SK-N-SH (cell line): Measurements from ENCODE around the gene CCDC197. TPM values are rescaled to one million over a fixed set of nuclear protein-coding genes. Genes with fewer than 3 reads are reported as not detected.

ENCODE experiments used
- CTCF ChIA-PET: fragments of 300-600, 350-600 bp; formaldehyde crosslinking; extraction: SDS; loops from one replicate; lab custom pipeline; 2021; lab: Yijun Ruan, JAX
- POLR2A ChIA-PET: fragments of 350-600 bp; sonication (Branson Sonifier 250); formaldehyde crosslinking; extraction: SDS; loops from one replicate; lab custom pipeline; 2020; ENCODE audit warnings: antibody characterized with exemption, inconsistent platforms; lab: Yijun Ruan, JAX
- DNase-seq: peaks from one replicate; pipeline ENCODE4 v3.0.0; 2012
- H2AFZ ChIP-seq: fragments of 200-600 bp; sonication (generic); 2 replicates; pipeline ENCODE4 v1.8.1; 2016; ENCODE audit warnings: antibody characterized with exemption, mild to moderate bottlenecking, low read depth
- H3F3A ChIP-seq: fragments of 200-600 bp; sonication (generic); replicated peaks from 2 replicates; pipeline ENCODE3; 2016; ENCODE audit warnings: antibody characterized with exemption, mild to moderate bottlenecking; ENCODE audit not compliant: insufficient read depth
- H3K27ac ChIP-seq, 2 experiments: fragments of 200-500 bp in 1 of 2; fragments of 200-600 bp in 1 of 2; sonication (Bioruptor generic) in 1 of 2; sonication (generic), shearing (Covaris generic) in 1 of 2; 2 replicates each; pipeline versions ENCODE4 v1.5.1 to v1.6.1; 2014 to 2016; ENCODE audit warnings: low read depth in 2 of 2, inconsistent platforms in 1 of 2, low read length in 1 of 2, mild to moderate bottlenecking in 1 of 2, mixed read lengths in 1 of 2
- H3K27me3 ChIP-seq: fragments of 200-600 bp; sonication (generic), shearing (Covaris generic); 2 replicates; pipeline ENCODE4 v1.6.1; 2016; ENCODE audit warnings: mixed run types; ENCODE audit not compliant: insufficient read depth
- H3K36me3 ChIP-seq, 2 experiments: fragments of 200-500 bp in 1 of 2; fragments of 200-600 bp in 1 of 2; sonication (Bioruptor generic) in 1 of 2; sonication (generic) in 1 of 2; replicated peaks in 1 of 2; 2 replicates each; pipeline versions ENCODE3 to v1.5.1; 2014 to 2016; ENCODE audit warnings: low read length in 1 of 2, mild to moderate bottlenecking in 1 of 2; ENCODE audit not compliant: insufficient read depth in 2 of 2, control insufficient read depth in 1 of 2
- H3K4me1 ChIP-seq, 2 experiments: fragments of 200-500 bp in 1 of 2; fragments of 200-600 bp in 1 of 2; sonication (Bioruptor generic) in 1 of 2; sonication (generic), shearing (Covaris generic) in 1 of 2; 2 replicates each; pipeline versions ENCODE4 v1.5.1 to v1.6.1; 2014 to 2016; ENCODE audit warnings: low read depth in 1 of 2, low read length in 1 of 2, mixed run types in 1 of 2; ENCODE audit not compliant: insufficient read depth in 2 of 2, control insufficient read depth in 1 of 2
- H3K4me2 ChIP-seq: fragments of 200-600 bp; sonication (generic), shearing (Covaris generic); 2 replicates; pipeline ENCODE4 v1.6.1; 2017; ENCODE audit warnings: mixed run types
- H3K4me3 ChIP-seq, 2 experiments: fragments of 200-500 bp in 1 of 2; fragments of 200-600 bp in 1 of 2; sonication (Bioruptor generic) in 1 of 2; sonication (generic), shearing (Covaris generic) in 1 of 2; 2 replicates each; pipeline versions ENCODE4 v1.5.1 to v1.8.1; 2014 to 2016; ENCODE audit warnings: low read depth in 2 of 2, inconsistent platforms in 1 of 2, low read length in 1 of 2, mild to moderate bottlenecking in 1 of 2, mixed read lengths in 1 of 2, moderate library complexity in 1 of 2
- H3K79me2 ChIP-seq: fragments of 200-600 bp; sonication (generic); 2 replicates; pipeline ENCODE4 v1.8.1; 2017; ENCODE audit warnings: mild to moderate bottlenecking; ENCODE audit not compliant: insufficient read depth
- H3K9ac ChIP-seq: fragments of 200-600 bp; sonication (generic); 2 replicates; pipeline ENCODE4 v1.6.1; 2017; ENCODE audit warnings: mixed run types
- H3K9me2 ChIP-seq: fragments of 200-600 bp; sonication (generic); 2 replicates; pipeline ENCODE4 v1.6.1; 2017; ENCODE audit warnings: mixed run types
- H3K9me3 ChIP-seq: fragments of 200-600 bp; sonication (generic); 2 replicates; pipeline ENCODE4 v1.6.1; 2017; ENCODE audit warnings: mixed run types, mild to moderate bottlenecking, moderate library complexity
- H4K20me1 ChIP-seq: fragments of 200-600 bp; sonication (generic); 2 replicates; pipeline ENCODE4 v1.6.1; 2017; ENCODE audit warnings: mild to moderate bottlenecking, mixed run types; ENCODE audit not compliant: insufficient read depth
- CHD2 ChIP-seq: fragments of 150-350 bp; IDR thresholded peaks from 2 replicates; pipeline ENCODE4 v1.6.1; 2018; ENCODE audit warnings: low read length; ENCODE audit not compliant: partially characterized antibody
- EP300 ChIP-seq, 2 experiments: IDR thresholded peaks; 2 replicates each; pipeline versions ENCODE4 v1.4.0 to v1.6.1; 2012; ENCODE audit warnings: borderline replicate concordance in 1 of 2, low read depth in 1 of 2, low read length in 1 of 2
- EZH2phosphoT487 ChIP-seq: fragments of 200-600 bp; sonication (generic); IDR thresholded peaks from 2 replicates; pipeline ENCODE4 v1.6.1; 2017; ENCODE audit warnings: low read depth, mixed run types, mild to moderate bottlenecking, antibody characterized with exemption, moderate library complexity, borderline replicate concordance
- FOXJ3 ChIP-seq: sonication (generic); formaldehyde crosslinking; IDR thresholded peaks from 2 replicates; pipeline ENCODE4 v1.5.1; 2020; ENCODE audit warnings: mild to moderate bottlenecking, missing genetic modification reagents
- FOXM1 ChIP-seq: IDR thresholded peaks from 2 replicates; pipeline ENCODE4 v1.4.0; 2012; ENCODE audit warnings: low read depth, mild to moderate bottlenecking
- GABPA ChIP-seq: IDR thresholded peaks from 2 replicates; pipeline ENCODE4 v1.4.0; 2012; ENCODE audit warnings: low read depth, mild to moderate bottlenecking
- GATA2 ChIP-seq: sonication (generic); formaldehyde crosslinking; IDR thresholded peaks from 2 replicates; pipeline ENCODE4 v1.5.0; 2020; ENCODE audit warnings: mild to moderate bottlenecking, missing genetic modification reagents
- IRF3 ChIP-seq: fragments of 150-350 bp; IDR thresholded peaks from 2 replicates; pipeline ENCODE4 v1.6.1; 2016; ENCODE audit warnings: mild to moderate bottlenecking, low read depth, low read length
- JUND ChIP-seq: IDR thresholded peaks from 2 replicates; pipeline ENCODE4 v1.4.0; 2012
- MXI1 ChIP-seq: IDR thresholded peaks from 2 replicates; pipeline ENCODE4 v1.6.1; 2012; ENCODE audit warnings: mild to moderate bottlenecking, low read depth, low read length, improper control_type of control experiment
- NRF1 ChIP-seq: IDR thresholded peaks from 2 replicates; pipeline ENCODE4 v1.6.1; 2012; ENCODE audit warnings: low read depth, mild to moderate bottlenecking, low read length
- POLR2AphosphoS5 ChIP-seq: IDR thresholded peaks from 2 replicates; pipeline ENCODE4 v1.6.1; 2012; ENCODE audit warnings: low read depth, low read length
- RAD21 ChIP-seq: IDR thresholded peaks from 2 replicates; pipeline ENCODE4 v1.6.1; 2012; ENCODE audit warnings: mild to moderate bottlenecking, low read length
- RCOR1 ChIP-seq: fragments of 150-350 bp; IDR thresholded peaks from 2 replicates; pipeline ENCODE4 v1.6.1; 2017; ENCODE audit warnings: antibody characterized with exemption, low read length
- RXRA ChIP-seq: IDR thresholded peaks from 2 replicates; pipeline ENCODE4 v1.4.0; 2012; ENCODE audit warnings: low read depth, mild to moderate bottlenecking, borderline replicate concordance
- SIN3A ChIP-seq: IDR thresholded peaks from 2 replicates; pipeline ENCODE4 v1.6.1; 2012; ENCODE audit warnings: low read depth, mild to moderate bottlenecking, low read length, moderate library complexity, borderline replicate concordance
- TAF1 ChIP-seq: IDR thresholded peaks from 2 replicates; pipeline ENCODE4 v1.6.1; 2012; ENCODE audit warnings: low read depth, mild to moderate bottlenecking, low read length, moderate library complexity, borderline replicate concordance
- TCF12 ChIP-seq: IDR thresholded peaks from 2 replicates; pipeline ENCODE4 v1.4.0; 2012
- YY1 ChIP-seq: IDR thresholded peaks from 2 replicates; pipeline ENCODE4 v1.4.0; 2012; ENCODE audit warnings: low read depth, mild to moderate bottlenecking
- ZBTB33 ChIP-seq: IDR thresholded peaks from 2 replicates; pipeline ENCODE4 v1.4.0; 2012; ENCODE audit warnings: low read depth, borderline replicate concordance
- WGBS: methylation state at CpG from one replicate; pipeline ENCODE4 v1.1.6; 2017; ENCODE audit warnings: low lambda C conversion rate; 5-methylcytosine and 5-hydroxymethylcytosine counted together
- polyA plus RNA-seq, 3 experiments: library from polyadenylated mRNA; depleted of rRNA; stranded (reverse); fragments of >200 nt; gene quantifications; 2 replicates each; pipeline ENCODE4 v1.2.3, GENCODE V29; 2012

CCDC197 gene
- polyA plus RNA-seq, 1 of the 3 experiments (the other 2 are of a cell fraction) = not detected

GRCh38 chr14:94051779-94052178 is 54.7 kb downstream of the CCDC197 start:
- Histone ChIP-seq H3K27me3 (no peaks in the 10 kb centered on the region), H3K4me3 (no peak overlapping the region), H3K4me1 (peaks cover 0 to 18% of the 10 kb centered on the region in 2 experiments; a peak in 2 of 4 replicates), H3F3A (no peaks in the 10 kb centered on the region), H3K36me3 (peaks cover 35 to 91% of the 10 kb centered on the region in 2 experiments), H3K27ac (no peak overlapping the region; a peak in 1 of 4 replicates), H3K4me2 (no peak overlapping the region), H3K9me3 (no peaks in the 10 kb centered on the region), H3K9me2 (no peaks in the 10 kb centered on the region), H2AFZ (no peak overlapping the region), H3K79me2 (no peaks in the 10 kb centered on the region), H4K20me1 (no peaks in the 10 kb centered on the region), H3K9ac (no peak overlapping the region)
- TF ChIP-seq TAF1 = no peak
- TF ChIP-seq EP300 (IDR thresholded peaks at IDR 0.05; ENCODE audit: borderline replicate concordance in 1 of 2, low read depth in 1 of 2, low read length in 1 of 2) = no peak
- no peak for TF ChIP-seq JUND
- TF ChIP-seq GATA2 (CRISPR knock-in tag) = no peak
- TF ChIP-seq ZBTB33 = no peak
- TF ChIP-seq GABPA = no peak
- WGBS = 100% methylated on average over 2 of the region's 3 CpGs
- ChIA-PET CTCF (interaction anchor here (1.0 to 8.3 kb wide), 11 partner anchors 10 to 91 kb away, joined by 3 to 100 read pairs (median 14); partner anchors contain the start of gene IFI27L2), POLR2A (no interaction called here)
- no peak for DNase-seq

- no peaks in the 10 kb centered on the region for H4K20me1 ChIP-seq
- CTCF ChIA-PET = interaction anchor here (1.0 to 8.3 kb wide), 9 partner anchors 13 to 129 kb away, joined by 3 to 100 read pairs (median 14); partner anchors contain the start of gene IFI27L2
- no peak overlapping the region; a peak in 1 of 4 replicates for H3K27ac ChIP-seq
- TF ChIP-seq SIN3A (no peak), RCOR1 (no peak)
- H3K9me2 ChIP-seq = no peaks in the 10 kb centered on the region
- POLR2A ChIA-PET = no interaction called here
- H3K79me2 ChIP-seq = no peaks in the 10 kb centered on the region
- no peaks in the 10 kb centered on the region for H3K27me3 ChIP-seq
- no peak for DNase-seq
- 80% methylated on average over 1 of the region's 1 CpG for WGBS
- H3K9ac ChIP-seq = no peak overlapping the region
- H3K36me3 ChIP-seq = peaks cover 35 to 91% of the 10 kb centered on the region in 2 experiments
- H2AFZ ChIP-seq = no peak overlapping the region
- no peak overlapping the region for H3K4me3 ChIP-seq
- H3F3A ChIP-seq = no peaks in the 10 kb centered on the region
- H3K9me3 ChIP-seq = no peaks in the 10 kb centered on the region
- H3K4me1 ChIP-seq = peaks cover 0 to 18% of the 10 kb centered on the region in 2 experiments; a peak in 2 of 4 replicates
- no peak overlapping the region for H3K4me2 ChIP-seq
Observed at GRCh38 chr14:94052199-94052598, 55.1 kb downstream of the CCDC197 start.

- WGBS = 96% methylated on average over 4 of the region's 4 CpGs
- H3K4me1 ChIP-seq = peaks cover 0 to 18% of the 10 kb centered on the region in 2 experiments; a peak in 2 of 4 replicates
- CTCF ChIA-PET = interaction anchor here (1.0 to 8.3 kb wide), 8 partner anchors 8 to 129 kb away, joined by 3 to 100 read pairs (median 15); partner anchors contain the start of gene IFI27L2
Observed at GRCh38 chr14:94052662-94053061, 55.6 kb downstream of the CCDC197 start.

More at GRCh38 chr14:94052662-94053061, 55.6 kb downstream of the CCDC197 start:
- Histone ChIP-seq H4K20me1 (no peaks in the 10 kb centered on the region), H3K9me3 (no peaks in the 10 kb centered on the region), H3K9me2 (no peaks in the 10 kb centered on the region), H3K4me3 (no peak overlapping the region), H3K27ac (no peak overlapping the region; a peak in 1 of 4 replicates), H3K9ac (no peak overlapping the region), H3K4me2 (no peak overlapping the region), H3K79me2 (no peaks in the 10 kb centered on the region), H3K27me3 (no peaks in the 10 kb centered on the region), H2AFZ (no peak overlapping the region), H3F3A (no peaks in the 10 kb centered on the region), H3K36me3 (peaks cover 39 to 91% of the 10 kb centered on the region in 2 experiments)
- POLR2A ChIA-PET = no interaction called here
- DNase-seq = no peak
- TF ChIP-seq RXRA = no peak
- no peak for TF ChIP-seq MXI1
- no peak for TF ChIP-seq TCF12
- no peak for TF ChIP-seq POLR2AphosphoS5
- no peak for TF ChIP-seq JUND
- no peak for TF ChIP-seq CHD2
- no peak for TF ChIP-seq IRF3
- TF ChIP-seq EZH2phosphoT487 = no peak
- TF ChIP-seq NRF1 = no peak
- no peak for TF ChIP-seq FOXM1
- TF ChIP-seq RCOR1 = no peak
- TF ChIP-seq RAD21 = no peak
- TF ChIP-seq YY1 = no peak
- TF ChIP-seq TAF1 = no peak
- no peak for TF ChIP-seq GABPA
- TF ChIP-seq FOXJ3 (CRISPR knock-in tag) = no peak
